ENCODE results near the gene ASAP3.

Gene ASAP3

DNA sequence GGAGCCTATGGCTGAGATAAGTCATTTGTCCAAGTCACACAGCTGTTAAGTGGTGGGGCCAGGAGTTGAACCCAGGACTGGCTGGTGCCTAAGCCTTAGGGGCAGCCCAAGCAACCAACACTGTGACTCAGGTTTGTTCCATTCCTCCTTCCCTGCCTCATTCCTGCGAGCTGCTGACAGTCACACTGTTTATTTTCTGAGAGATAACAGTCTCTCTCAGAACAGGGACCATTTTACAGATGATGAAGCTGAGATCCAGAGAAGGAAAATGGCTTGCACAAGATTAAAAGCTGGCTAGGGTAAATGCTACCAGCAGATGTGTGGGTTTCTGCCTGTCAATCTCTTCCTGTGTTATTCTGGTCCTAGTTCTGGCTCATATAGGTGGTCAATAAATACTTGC, 35.1 kb downstream of the ASAP3 start:
- FAIRE-seq, result no peak

DNA sequence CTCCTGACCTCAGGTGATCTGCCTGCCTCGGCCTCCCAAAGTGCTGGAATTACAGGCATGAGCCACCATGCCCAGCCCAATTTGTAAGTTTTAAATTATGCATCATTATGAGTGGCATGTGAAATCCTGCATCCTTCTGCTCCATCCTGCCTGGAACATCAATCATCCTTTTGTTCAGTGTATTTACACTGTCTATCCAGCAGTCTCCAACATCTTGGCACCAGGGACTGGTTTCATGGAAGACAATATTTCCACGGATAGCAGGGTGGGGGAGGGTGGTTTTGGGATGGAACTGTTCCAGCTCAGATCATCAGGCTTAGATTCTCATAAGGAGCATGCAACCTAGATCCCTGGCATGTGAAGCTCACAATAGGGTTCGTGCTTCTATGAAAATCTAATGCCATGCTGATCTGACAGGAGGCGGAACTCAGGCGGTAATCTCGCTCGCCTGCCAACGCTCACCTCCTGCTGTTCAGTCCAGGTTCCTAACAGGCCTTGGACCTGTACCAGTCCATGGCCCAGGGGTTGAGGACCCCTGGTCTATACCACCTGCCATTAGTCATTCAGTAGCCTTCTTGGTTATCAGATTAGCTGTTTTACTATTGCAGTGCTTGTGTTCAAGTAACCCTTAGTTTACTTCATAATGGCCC, 37.2 kb downstream of the ASAP3 start:
- FAIRE-seq, result no peak

DNA sequence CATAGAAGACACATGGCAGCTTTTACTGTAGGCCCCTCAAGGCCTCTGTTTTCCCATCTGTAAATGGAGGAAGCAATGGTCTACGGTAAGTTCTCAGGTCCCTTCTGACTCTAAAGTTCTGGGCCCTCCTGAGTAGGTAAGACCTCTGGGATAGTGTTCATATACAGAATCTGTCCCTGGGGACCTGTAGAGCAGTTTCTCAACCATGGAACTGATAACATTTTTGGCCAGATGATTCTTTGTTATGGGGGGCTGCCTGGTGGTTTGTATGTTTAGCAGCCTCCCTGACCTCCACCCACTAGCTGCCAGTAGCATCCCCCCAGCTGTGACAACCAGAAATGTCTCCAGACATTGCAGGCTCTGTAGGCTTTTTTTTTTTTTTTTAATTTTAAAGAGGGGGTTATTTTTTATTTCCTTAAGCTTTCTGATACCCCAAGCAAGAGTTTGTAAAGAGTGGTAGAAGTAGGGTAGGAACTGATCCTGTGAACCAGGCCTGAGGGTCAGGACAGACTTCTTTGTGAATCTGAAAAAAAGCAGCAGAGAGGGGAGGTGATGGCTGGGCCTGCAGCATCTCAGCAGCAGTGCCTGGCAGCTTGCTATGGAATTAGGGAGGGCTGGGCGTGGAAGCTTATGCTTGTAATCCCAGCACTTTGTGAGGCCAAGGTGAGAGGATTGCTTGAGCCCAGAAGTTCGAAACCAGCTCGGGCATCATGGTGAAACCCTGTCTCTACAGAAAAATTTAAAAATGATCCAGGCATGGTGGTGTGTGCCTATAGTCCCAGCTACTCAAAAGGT, 39.2 kb downstream of the ASAP3 start:
- no peak for FAIRE-seq

DNA sequence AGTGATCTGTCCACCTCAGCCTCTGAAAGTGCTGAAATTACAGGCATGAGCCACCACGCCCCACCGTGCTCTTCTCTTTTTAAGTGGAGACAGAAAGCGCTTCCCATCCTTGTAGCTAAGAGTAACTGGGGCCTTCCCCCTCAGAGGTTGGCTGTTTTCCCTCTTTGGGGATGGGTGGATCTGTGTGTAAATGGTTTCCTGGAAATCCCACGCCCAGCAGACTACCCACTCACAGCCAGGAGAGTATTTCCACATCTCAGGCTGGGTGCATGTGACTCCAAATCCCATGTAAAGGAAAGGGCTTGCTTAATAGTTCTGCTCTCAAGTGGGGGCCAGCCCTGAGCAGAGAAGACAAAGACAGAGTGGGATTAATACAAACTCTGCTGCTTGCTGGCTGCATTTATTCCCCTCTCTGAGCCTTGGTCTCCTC, 39.9 kb downstream of the ASAP3 start:
- no peak for FAIRE-seq

DNA sequence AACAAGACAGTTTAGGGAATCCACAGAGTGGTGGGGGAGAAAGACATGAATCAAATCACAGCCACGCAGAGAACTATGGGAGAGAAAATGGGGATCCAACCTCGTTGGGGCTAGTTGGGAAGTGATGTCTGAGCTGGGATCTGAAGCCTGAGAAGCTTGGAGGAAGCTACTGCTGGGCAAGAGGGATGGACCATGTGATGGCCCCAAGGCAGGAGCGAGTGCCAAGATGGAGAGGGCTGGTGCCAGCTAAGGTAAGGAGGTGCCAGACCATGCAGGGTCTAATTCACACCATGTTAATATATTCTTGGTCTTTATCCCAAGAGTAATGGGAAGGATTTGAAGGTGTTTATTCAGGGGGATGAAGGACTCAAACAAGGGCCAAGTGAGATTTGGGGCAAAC, 41.2 kb downstream of the ASAP3 start:
- no peak for FAIRE-seq

DNA sequence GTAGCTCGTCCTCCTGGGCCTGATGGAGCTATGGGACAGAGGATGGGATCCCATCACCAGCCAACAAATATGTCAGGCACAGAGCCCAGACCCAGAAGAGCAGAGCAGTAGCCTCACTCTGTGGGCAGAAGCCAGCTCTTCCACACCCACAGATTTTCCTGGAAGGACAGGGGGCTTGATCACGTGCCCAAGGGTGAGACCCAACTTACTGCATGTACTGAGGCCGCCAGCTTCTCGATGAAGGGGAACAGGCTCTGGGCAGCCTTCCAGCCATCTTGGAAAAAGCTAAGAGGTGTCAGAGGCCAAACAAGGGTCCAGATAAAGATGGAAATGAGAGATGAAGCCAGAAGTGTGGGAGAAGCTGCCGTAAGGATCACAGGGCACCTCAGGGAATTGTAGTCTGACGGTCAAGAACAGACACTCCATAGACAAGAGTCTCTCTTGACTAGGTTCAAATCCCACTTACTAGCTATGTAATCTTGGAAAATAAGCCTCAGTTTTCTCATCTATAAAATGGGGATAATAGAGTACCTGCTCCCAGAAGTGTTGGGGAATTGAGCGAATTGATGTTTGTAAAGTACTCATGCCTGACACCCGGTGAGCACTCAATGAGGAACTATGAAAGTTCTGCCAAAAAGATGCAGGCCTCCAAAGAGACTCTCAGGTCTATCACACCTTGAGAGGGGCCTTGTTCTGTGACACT, 42.4 kb downstream of the ASAP3 start:
- no peak for FAIRE-seq

DNA sequence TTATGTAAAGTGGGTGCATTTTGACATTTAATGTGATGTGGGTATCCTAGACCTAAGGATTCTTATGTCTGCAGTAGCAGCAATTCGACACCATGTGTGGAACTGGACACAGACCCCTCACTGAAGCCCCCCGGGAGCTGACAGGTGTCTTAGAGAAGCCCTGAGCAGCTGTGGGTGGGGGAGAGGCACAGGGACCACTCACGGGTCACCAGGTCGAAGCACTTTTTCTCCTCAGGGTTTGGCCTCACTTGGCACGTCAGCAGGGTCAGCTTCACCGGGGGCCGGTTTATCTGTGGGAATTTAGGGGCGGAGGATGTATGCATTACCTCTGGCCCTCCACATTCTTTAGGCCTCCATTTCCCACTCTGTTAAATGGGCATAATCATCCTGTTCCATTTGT, 45.4 kb downstream of the ASAP3 start:
- FAIRE-seq, result no peak

DNA sequence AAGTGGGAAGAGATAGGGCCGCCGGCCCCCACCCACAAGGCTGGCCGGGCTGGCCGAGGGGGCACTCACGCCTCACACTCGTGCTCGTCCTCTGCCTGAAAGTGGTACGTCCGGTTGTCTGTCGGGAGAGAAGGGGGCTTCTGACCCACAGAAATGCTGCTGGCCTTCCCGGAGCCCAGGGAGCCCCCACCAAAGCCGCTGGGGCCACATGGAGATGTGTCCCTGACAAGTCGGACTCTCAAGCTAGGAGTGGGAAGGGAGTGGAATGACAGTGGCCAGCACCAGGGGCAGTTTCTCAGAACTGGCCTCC, 46.7 kb downstream of the ASAP3 start:
- FAIRE-seq, result no peak

DNA sequence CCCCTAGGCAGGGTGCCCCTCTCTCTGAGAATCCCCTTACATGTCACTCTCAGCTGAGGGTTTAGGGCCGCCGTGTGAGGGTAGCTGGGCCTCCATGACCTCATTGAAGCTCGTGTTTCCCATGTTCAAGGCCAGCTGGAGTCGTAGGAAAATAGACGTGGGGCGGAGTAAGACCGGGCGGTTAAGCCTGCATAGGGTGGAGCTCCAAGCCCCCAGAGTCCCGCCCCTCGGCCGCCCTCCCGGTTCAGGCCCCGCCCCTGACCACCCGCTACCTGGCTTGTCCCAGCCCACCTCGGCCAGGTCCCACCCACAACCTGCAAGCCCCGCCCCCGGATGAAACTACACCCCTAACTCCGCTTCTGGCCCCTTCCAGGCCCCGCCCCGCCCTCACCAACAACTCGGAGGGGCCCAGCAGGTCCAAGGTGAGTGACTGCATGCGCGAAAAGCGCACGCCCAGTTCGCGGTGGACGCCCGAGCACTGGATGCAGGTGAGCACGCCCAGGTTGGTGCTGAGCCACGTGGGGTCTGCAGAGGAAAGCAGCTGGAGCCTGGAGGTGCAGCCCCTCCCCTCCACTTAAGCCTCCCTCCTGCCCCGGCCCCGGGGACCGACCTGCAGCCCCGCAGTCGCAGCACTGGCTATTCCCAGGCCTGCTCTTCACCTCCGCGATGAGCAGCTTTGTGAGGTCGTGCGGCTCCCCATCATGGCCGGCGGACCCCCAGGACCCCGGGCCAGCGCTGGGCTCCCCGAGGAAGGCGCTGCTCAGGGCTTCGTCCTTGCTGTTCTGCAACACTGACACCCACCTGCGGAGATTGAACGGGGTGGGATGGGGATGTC, 47.2 kb downstream of the ASAP3 start:
- FAIRE-seq, result no peak

DNA sequence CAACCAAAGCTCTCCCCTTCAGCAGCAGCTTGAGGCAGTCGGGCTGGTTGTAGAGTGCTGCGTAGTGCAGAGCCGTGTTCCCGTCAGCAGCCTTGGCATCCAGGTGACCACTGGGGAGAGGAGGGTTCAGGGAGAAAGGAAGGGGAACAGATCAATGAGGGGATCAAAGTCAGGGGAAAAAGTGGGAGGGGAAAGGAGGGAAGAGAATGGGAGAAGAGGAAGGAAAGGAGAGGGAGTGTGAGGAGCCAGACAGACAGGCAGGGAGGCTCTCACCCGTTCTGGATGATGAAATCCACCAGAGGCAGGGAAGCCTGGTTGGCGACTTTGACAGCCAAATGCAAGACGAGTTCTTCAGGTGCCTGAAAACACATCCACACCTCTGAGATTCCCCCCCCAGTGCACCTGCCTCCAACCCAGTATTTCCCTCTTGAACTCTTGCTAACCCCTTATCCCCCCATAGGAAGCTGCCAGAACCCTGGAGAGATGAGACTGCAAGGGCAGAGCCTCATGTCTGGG, 49.7 kb downstream of the ASAP3 start:
- FAIRE-seq, result no peak

DNA sequence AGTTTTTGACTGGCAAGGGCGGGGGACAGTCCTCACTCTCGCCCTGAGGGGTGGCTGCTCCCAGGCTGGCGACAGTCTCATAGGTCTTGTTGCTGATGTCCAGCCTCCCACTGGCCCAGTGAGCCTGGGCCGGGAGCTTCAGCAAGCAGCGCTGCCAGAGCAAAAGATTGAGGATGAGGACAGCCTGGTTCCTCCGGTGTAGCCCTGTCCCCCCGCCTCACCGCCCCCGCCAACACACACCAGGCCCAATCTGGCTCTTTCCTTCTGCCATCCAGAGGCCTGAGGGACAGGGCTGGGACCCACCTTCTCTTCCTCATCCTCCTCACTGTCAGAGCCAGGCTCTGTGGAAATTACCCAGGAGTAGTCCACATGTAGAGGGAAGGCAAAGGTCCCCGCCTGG, 50.9 kb downstream of the ASAP3 start:
- FAIRE-seq, result no peak

DNA sequence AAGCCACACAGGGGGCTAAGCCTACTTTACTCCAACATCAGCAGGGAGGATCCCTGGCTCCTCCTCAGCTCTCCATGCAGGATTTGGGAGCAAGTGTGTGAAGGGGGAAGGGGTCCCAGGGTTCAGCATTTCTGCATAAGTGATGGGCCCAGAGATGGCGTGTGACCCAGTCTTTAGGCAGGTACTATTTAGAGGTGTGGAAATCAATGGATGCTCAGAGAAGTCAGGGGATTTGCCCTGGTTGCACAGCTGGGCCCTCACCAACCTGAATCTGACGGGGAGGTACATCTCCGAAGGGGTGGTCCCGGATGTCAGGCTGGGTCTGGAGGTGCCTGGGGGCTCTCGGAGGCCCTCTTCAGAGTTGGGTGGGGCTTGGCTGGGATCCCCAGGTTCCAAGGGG, 52.5 kb downstream of the ASAP3 start:
- FAIRE-seq, result no peak

DNA sequence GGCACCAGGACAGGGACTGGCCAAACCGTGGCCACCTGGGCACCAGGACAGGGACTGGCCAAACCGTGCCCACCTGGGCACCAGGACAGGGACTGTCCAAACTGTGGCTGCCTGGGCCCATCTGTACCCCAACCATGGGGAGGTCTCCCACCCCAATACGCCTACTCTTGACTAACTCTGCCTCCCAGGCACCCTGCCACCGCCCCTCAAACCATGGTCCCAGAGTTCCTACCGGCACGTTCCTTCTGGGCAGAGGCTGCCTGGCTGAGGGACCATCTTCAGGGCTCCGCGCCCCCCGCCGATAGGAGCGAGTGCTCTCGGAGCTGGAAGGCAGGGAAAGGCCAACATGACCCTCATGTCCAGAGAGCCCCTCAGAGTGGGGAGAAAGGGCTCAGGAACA, 53.2 kb downstream of the ASAP3 start:
- FAIRE-seq, result no peak

DNA sequence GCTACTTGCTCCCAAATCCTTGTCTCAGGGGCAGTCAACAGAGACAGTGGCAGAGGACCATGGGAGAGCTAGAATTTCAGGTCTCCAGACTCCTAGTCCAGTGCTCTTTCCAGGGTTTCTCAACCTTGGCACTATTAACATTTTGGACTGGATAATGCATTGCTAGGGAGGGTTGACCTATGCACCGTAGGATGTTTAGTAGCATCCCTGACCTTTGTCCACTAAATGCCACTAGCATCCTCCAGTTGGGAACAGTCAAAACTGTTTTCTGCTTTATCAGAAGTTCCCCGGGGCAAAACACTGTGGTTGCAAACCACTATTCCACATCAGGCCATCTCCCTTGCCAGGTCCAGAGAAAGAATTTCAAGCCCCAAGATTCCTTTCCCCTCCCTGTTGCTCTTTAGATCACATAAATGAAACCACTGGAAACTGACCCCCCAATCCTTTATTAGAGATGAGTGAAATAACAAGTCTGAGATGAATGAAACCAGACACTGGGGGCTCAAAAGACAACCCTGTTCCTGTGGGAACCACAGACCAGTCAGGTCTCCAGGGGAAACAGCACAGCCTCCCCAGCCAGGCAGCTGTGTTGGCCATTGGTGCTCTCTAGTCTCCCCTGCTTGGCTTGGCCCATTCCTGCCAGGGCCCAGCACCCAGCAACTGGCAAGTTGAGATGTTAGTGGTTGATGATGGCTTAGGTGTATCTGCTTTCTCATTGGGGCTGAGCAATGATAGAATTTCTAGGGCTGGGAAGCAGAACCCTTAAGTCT, 55.7 kb downstream of the ASAP3 start:
- no peak for FAIRE-seq

DNA sequence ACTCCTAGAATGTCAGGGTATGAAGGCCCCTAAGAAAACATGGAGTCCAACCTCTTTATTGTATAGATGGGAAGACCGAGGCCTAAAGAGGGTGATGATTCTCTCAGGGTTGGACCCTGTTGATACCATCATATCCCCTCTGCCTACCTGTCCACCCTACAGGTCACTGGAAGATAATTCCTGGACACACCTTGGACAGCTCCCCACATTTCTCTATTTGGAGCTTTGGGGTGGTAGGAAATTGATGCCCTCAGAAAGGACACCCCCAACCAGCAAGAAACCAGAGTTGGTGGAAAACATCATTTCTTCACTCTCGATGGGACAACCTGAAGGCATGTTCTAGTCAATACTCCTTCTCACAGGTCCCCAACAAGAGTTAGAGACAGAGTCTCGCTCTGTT, 56.4 kb downstream of the ASAP3 start:
- FAIRE-seq, result no peak

DNA sequence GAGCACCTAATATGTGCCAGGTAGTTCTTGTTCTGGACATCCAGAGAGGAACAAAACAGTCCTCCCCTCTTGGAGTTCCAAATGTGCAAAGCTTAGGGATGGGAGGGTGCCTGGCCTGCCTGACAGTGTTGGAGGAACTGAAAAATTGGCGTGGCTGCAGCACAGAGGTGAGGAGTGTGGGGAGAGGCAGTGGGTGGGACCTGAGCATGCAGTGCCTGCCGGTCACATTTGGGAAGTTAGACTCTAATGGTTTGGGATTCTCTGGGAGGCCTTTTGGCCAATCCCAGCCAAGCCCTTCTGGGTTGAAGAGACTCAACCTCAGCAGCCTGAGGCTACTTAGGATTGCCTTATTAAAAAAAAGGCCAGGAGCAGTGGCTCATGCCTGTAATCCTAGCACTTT, 57.2 kb downstream of the ASAP3 start:
- FAIRE-seq, result no peak

DNA sequence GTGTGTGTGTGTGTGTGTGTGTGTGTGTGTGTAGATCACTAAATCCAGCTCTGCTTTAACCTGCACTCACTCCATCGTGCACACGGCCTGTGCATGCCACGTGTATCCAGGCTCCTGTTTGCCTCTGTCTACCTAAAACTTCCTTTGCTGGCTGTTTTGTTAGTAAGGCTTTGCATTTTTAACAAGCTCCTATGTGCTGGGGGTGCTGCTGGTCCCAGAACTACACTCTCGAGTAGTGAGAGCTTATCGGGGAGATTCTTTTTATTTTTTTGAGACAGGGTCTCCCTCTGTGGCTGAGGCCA, 58.8 kb downstream of the ASAP3 start:
- FAIRE-seq, result no peak

DNA sequence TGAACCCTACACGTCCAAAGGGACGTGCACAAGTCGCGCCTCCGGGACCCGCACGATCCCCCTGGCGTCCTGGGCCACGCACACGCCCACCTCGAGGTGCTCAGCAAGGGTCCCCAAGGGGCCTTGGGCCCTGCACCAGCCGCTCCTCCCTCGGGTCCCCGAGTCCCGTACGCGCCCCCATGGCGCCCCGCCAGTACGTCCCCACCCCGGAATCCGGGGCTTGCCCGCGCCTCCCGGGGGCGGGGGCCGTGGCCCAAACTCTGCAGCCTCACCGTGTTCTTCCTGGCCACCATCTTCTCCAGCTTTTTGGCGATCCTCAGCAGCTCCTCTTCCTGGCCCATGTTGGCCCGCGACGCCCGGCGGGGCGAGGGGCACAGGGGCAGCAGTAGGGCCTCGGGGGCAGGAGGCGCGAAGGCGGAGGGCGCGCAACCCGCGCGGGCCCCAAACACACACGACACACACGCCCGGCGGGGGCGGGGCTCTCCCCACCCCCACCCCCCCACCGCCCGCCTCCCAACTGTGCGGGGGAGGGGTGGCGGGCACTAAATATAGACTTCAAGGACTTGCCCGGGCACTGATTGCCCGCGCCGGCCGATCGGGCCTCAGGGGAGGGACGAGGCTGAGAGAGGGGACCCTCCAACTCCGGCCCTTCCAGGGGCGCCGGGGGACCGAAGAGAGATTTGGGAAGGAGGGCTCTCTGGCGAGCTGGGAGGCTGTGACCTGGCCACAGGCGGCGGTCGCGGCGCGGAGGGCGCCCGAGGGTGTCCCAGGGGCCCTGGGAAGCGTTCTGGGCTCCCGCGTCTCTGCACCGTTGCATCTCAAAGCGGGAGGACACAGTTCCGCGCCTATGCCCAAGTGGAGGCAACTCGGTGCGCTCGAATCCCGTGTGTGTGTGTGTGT, 59.4 kb downstream of the ASAP3 start, which contains the start of gene TCEA3:
TCEA3 (minus strand) TSS at position 456 of the 900 bp plus-strand sequence; CDS start at position 341, 115 bp downstream.
- no peak for FAIRE-seq

DNA sequence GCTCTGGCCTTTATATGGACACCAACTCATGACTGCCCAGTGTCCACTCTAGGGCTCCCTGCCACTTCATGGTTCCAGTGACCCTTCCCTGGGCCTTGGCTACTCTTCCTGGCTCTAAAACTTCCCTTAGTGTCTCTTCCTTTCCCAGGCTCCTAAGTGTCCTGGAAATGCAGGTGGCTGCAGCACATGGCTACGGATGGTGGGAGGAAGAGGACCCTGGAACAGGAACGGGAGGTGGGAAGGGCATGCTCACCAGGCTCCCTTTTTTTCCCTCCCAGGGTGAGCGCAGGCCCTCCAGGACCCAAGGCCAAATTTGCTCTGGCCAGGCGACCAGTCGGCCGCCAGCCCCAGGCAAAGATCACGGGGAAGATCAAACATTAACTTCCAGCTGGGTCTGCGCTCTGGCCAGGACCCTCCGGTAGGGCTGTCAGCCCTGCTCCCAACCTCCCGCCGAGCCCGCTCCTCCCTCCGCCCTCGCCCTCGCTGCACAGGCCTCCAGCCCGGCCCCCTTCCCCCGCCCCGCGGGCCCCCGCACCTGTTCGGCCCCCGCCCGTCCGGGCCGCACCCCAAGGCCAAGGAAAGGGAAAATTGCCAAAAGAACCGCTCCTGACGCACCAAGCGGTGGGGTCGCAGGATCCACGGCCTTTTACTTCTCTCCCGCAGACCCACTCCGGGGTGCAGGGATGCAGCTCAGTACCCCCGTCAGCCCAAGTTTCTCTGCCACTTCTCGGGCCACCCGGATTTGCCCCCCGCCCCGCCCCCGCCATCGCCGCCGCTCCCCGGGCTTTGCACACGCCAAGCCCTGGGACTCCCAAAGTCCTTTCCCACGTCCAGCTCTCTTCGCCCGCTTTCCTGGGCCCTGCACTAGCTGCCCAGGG, 60.3 kb downstream of the ASAP3 start:
- no peak for FAIRE-seq

DNA sequence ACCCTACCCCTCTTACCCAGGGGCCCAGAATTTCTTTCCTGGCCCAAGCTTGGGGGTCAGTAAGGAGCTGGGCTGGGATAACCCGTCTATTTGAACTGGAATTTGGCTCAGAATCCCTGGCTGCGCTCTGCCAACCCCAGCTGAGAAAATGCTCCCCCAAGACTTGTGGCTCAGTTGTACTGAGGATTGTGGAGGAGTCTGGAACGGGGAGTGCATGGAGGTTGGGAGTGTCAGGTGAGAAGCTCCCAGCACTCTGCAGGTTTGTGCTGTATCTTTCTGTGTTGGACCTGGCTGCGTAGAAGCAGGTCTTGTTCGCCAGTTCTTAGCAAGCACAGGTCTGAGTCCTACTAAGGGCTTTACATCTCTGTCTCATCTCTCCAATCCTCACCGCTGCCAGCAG, 61.0 kb downstream of the ASAP3 start:
- FAIRE-seq, result no peak
